Measurements from ENCODE around the gene PRADC1.

PRADC1 gene

DNA sequence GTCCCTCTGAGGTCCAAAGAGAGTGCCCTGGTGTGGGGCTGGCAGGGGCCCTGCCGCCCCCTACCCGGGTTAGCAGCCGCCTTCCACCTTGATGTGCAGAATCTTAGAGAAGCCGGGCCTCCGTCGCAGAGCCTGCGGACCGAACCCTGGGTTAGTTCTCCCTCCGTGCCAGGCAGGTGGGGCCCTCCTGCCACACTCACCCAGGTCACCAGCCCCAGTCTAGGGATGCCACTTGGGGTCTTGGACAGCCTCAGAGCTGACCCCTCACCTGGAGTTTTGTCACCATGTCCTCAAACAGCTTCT is 25.8 kb upstream of the PRADC1 start:
- DNase-seq (ENCODE audit: low spot score) = no peak

- DNase-seq (ENCODE audit: low spot score) = no peak
Observed at GRCh38 chr2:73258186-73258912, 25.3 kb upstream of the PRADC1 start.

- DNase-seq (ENCODE audit: low spot score) = no peak
Observed at GRCh38 chr2:73257425-73258125, 24.5 kb upstream of the PRADC1 start.

DNA sequence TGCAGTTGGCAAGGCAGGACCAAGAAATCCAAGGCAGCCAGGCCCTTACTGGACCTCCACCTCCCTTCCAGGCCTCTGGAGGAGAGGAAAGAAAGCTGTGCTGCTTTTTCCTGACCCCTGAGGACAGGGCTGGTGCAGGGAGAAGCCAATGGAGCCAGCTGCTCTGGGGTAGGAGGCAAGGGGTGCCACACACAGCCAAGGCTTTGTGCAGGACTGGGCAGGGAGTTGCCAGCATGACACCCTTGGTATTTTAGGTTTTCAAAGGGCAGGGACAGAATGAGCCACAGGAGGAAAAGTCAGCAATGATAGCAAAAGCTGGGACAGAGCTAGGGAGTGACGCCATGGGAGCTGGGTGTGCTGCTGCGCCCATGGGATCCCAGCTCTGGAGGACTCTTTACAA is 24.0 kb upstream of the PRADC1 start:
- DNase-seq (ENCODE audit: low spot score) = no peak

GRCh38 chr2:73256618-73256922 is 23.5 kb upstream of the PRADC1 start:
- no peak for DNase-seq (ENCODE audit: low spot score)

- no peak for DNase-seq (ENCODE audit: low spot score)
Observed at GRCh38 chr2:73255907-73256617, 23.0 kb upstream of the PRADC1 start.

DNA sequence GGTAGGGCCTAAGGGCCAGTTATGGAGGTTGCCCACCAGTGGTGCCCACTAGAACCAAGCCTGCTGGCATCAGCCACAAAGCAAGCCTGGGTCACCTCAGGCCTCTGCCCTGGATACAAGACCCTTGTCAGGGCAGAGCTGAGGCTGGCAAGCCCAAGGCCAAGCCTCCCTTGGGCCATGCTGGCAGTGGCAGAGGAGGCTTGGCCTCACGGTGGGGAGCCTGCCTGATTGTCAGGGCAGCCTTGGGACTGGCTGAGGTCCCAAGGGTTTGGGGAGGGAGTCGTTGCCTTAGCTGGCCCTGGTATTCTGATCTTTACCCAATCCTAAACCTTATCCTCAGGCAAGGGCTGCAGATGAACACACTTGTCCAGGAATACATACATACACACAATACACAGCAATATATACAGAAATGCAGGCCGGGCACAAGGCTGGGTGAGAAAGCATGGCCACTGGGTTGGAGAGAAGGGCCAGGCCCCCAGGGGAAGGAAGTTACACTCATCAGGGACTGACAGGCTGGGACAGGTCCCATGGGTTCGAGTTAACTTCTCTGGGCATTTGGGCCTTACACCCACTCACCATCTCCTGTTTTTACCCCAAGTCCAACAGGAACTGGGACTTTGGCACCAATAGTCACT is 22.1 kb upstream of the PRADC1 start:
- no peak for DNase-seq (ENCODE audit: low spot score)

DNA sequence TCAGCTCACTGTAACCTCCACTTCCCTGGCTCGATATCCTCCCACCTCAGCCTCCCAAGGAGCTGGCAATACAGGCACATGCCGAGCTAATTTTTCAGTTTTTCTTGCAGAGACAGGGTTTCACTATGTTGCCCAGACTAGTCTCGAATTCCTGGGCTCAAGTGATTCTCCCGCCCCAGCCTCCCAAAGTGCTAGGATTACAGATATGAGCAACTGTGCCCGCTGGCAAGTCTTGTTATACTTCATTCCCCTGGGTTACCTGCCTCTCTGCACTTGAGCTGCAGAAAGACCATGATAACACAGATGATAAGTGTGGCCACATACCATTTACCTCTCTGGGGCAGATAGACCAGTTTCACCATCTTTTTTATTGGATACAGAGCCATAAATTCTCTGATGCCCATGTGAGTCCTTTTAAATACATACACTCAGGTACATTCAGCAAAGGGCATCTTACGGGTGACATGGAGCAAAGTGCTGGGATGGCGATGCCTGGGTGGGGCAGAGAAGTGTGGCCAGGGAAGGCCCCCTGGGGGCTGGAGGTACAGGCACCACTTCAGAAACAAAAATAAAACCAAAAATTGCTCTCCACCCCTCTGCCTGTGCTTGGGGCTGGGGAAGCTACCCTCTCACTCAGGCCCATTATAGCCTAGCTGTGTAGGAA is 21.4 kb upstream of the PRADC1 start:
- no peak for DNase-seq (ENCODE audit: low spot score)

GRCh38 chr2:73253901-73254300 is 20.9 kb upstream of the PRADC1 start:
- no peak for DNase-seq (ENCODE audit: low spot score)

DNA sequence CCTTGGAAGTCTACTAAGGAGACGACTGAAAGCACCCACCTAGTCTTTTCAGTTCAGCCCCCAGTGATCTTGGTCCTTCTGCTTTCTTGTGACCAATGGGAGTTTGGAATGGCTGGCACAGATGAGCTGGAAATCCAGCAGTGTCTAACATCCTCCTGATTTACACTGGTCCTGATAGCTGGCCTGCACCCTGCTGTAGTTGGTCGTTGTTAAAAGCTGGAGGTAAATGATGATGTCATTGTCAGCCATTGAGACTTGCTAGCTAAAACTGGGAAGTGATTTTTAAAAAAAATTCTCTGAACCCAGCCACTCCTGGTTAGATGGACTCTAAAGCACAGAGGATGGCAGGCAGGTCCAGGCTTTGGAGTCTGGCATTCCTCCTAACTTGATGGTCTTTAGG is 20.4 kb upstream of the PRADC1 start:
- no peak for DNase-seq (ENCODE audit: low spot score)

DNA sequence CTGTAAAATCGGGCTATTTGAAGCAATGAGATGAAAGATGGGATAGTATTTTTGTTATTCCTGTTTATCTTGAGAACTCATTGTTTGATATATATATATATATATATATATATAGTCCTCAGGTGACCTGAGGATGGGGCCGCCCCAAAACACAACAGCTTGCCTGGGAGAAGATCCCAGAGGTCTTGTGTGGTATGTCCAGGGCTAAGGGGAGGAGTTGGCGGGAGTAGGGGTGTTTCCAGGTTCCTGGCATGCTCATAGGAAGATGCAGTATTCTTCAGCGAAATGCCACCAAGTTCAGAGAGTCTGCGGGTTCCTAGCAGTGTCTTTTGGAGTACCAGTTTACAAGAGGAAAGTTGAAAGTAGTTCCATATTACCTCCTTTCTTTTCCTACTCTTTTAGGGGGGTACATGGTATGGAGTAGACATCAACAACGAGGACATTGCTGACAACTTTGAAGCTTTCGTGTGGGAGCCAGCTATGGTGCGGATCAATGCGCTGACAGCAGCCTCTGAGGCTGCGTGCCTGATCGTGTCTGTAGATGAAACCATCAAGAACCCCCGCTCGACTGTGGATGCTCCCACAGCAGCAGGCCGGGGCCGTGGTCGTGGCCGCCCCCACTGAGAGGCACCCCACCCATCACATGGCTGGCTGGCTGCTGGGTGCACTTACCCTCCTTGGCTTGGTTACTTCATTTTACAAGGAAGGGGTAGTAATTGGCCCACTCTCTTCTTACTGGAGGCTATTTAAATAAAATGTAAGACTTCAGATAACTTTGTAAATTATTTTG is 19.4 kb upstream of the PRADC1 start:
- DNase-seq (ENCODE audit: low spot score) = no peak

DNA sequence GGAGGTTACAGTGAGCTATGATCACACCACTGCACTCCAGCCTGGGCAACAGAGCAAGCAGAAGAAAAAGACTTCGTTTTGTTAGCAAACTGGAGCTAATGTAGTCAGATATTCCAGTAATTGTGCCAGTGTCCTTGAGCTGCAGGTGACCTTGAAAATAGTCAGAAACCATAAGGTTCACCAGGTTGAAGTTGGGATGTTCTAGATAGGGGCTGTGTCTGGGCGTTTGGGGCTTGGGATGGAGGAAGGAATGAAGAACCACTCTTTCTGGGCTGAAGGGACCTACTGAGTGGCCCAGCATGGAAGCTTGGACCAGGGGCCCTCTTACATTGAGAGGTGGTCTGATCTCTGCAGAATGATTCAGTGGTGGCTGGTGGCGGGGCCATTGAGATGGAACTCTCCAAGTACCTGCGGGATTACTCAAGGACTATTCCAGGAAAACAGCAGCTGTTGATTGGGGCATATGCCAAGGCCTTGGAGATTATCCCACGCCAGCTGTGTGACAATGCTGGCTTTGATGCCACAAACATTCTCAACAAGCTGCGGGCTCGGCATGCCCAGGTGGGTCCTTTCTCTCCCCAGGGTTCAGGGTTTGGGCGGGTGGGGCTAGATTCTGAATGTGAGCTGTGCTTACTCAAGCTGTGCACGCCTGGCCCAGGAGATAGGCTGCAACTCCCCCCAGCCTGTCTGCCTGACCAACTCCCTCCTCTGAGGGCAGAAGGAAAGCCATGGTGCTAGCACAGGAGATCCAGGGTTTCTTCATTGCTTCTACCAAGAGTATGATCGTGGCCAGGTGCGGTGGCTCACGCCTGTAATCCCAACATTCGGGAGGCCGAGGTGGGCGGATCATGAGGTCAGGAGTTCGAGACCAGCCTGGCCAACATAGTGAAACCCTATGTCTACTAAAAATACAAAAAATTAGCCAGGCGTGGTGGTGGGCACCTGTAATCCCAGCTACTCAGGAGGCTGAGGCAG is 18.1 kb upstream of the PRADC1 start:
- no peak for DNase-seq (ENCODE audit: low spot score)

DNA sequence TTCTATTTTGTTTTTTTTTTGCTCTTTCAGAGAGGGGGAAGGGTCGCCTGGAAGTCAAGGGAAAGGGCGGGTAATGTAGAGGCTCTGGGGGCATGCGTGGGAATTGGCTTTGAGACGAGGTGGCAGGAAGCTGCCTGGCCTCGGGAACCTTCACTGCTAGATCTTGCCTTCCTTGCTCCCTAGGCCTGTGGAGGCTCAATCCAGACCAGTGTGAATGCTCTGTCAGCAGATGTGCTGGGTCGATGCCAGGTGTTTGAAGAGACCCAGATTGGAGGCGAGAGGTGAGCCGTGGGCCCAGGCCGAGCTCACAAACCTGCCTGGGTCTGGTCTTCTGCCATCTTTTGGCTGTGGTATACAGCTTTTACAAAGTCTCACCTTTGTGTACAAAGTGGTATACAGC is 16.6 kb upstream of the PRADC1 start:
- no peak for DNase-seq (ENCODE audit: low spot score)

DNA sequence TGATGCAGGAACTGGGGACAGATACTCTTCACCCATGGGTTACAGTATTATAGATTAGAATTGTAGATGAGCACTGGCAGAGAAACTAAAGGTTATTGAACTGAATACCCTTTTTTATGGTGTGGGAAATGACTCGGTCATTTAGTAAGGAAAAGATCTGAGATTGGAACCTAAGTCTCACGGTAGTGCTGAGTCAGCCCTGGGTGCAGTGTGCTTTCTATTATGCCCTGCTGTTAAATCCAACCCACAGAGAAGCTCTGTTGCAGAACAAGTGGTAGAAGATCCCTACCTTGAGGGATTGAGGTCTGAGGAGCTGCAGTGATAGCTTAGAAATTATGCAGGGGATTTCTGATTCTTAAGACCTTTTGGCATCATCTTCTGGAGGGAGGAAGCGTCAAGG is 13.8 kb upstream of the PRADC1 start:
- DNase-seq (ENCODE audit: low spot score) = no peak

GRCh38 chr2:73244580-73244979 is 11.5 kb upstream of the PRADC1 start:
- DNase-seq (ENCODE audit: low spot score) = no peak

DNA sequence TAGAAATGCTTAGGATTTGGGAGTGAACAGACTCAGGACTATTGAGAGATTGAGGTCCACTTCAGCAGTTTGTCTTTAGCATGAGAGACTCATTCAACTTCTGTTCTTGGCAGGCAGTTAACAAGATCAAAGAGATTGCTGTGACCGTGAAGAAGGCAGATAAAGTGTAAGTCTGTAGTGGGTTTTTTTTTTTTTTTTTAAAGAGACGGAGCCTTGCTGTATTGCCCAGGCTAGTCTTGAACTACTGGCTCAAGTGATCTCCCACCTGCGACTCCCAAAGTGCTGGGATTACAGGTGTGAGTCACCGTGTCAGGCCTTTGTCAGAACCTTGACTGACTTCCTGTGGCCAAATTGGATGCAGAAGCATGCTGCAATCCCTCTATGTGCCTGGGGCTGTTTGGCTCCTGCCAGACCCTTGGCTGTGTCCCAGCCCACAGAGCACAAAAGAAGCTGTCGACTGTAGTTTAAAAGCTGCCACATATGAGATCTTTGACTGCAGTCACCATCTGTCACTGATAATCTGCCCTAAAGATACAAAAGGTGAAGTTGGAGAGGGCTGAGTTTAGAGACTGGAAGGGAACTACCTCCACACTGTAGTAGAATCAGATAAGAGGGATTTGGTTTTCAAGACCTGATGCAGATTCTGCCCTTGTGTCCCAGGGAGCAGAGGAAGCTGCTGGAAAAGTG is 11.0 kb upstream of the PRADC1 start:
- DNase-seq (ENCODE audit: low spot score) = no peak

DNA sequence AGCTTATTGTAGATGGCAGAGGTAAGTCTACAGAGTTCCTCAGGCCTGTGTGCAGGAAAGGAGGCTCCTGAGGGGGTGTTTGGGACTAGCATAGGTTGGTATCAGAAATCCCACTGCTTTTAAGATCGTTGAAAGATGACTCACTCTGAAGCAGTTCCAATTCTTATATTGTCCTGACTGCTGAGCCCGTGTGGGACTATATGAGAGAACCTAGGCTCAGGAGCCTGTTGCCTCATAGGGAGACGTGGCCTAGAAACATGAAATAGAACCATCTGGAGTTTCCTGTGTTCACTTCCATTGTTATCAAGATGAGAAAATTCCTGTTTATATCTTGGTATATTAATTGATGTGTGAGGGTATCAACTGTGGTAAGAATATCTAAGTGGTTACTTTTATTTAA is 6.7 kb upstream of the PRADC1 start:
- DNase-seq (ENCODE audit: low spot score) = no peak

GRCh38 chr2:73238976-73239375 is 5.9 kb upstream of the PRADC1 start:
- DNase-seq (ENCODE audit: low spot score) = no peak

DNA sequence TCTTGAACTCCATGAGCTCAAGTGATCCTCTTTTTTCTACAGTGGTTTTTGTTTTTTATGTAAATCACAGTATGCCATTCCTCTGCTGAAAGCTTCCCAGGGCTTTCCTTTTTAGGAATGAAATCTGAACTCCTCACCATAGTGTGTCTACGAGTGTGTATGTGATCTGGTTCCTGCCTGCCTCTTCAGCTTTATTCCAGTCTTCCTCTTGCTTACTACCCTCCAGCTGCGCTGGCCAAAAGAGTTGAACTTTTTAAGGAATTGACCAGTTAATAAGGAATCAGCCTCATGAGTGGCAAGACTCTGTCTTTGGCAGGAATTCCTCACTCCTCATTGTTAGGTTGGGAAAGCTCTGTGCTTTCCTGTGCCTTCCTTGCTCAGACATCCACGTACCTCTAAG is 5.1 kb upstream of the PRADC1 start:
- DNase-seq (ENCODE audit: low spot score) = no peak

GRCh38 chr2:73237168-73237567 is 4.1 kb upstream of the PRADC1 start:
- no peak for DNase-seq (ENCODE audit: low spot score)

Data from activated CD4-positive, alpha-beta T cell treated with anti-CD3 and anti-CD28 coated beads, Interleukin-2, Interleukin-4, amounts not matched to agents 100 ng/mL and 50 ng/mL, durations not matched to agents 16 hours and 8 hours (primary cell).